ENCODE measurements around the gene MAPK10.

The MAPK10 gene

DNA sequence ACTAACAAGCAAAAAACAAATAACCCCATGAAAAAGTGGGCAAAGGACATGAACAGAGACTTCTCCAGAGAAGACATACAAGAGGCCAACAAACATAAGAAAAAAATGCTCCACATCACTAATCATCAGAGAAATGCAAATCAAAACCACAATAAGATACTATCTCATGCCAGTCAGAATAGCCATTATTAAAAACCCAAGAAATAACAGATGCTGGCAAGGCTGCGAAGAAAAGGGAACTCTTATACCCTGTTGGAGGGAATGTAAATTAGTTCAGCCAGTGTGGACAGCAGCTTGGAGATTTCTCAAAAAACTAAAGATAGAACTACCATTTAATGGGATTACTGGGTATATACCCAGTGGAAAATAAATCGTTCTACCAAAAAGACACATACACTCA is 79.6 kb downstream of the MAPK10 start:
- no peak for DNase-seq (ENCODE audit: insufficient read length, low spot score)
- FAIRE-seq, result no peak

DNA sequence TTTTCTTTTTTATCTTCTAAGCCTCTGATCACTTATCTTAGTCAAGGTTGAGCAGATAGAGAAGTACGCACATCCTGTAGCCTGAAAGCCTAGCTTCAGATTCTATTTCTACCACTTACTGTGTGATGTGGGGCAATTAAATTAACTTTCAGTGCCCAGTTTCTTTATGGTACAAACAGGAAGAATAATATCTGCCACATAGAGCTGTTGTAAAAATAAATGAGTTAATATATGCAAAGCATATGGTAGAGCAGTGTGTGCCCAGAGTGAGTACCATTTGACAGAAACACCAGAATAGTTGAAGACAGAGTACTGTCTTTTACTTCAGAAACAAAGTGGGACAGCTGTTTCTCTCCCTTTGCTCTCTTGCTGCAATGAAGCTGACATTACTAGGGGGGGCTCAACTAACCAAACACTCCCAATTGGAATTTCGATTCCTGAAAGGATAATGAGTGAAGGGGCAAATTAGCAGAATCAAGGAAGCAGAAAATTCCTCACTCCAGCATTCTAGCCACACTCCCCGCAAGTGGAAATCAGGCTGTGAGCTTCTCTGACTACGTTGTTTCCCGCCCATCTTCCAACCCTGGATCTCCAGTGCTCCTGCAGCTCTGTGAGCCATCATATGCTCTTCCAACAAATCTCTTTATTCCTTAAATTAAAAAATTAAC is 80.4 kb downstream of the MAPK10 start:
- FAIRE-seq, result no peak
- no peak for DNase-seq (ENCODE audit: insufficient read length, low spot score)

DNA sequence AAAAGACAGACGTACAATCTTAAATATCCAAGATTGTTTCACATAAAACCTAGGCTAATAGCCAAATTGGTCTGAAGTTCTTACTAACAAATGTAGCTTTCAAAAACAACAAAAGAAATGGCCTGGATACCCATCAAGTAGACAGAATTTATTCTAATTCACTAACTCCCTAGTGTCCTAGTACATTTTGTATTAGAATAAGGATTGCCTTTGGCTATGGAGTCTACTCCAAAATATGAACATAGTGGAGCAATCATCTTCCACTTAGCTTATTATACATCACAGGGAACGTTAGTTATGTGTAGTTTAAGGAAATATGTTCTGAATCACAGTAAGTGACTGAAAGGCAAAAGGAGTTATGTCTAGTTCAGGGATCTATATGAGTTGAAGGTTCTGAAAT is 81.7 kb downstream of the MAPK10 start:
- FAIRE-seq (no peak), DNase-seq (ENCODE audit: insufficient read length, low spot score) (no peak)

DNA sequence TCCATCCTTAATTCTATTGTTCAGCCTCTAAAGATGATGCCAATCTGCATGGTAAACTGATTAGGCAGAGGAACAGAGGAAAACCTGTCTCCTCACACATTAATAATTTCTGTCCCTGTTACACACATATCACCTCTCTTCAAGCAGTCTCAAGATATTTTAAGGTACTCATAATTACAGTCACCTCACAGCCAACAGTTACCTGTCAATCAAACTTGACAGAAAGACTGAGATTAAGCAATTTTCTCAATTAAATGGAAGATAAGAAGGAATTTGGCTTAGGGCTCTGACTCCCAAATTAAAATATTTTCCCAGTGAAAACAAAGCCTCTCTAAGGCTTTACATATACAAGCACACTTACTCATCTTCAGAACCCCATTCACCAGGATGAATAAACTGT is 85.2 kb downstream of the MAPK10 start:
- FAIRE-seq (no peak), DNase-seq (ENCODE audit: insufficient read length, low spot score) (no peak)

GRCh38 chr4:86272669-86273068 is 87.2 kb downstream of the MAPK10 start:
- no peak for FAIRE-seq

DNA sequence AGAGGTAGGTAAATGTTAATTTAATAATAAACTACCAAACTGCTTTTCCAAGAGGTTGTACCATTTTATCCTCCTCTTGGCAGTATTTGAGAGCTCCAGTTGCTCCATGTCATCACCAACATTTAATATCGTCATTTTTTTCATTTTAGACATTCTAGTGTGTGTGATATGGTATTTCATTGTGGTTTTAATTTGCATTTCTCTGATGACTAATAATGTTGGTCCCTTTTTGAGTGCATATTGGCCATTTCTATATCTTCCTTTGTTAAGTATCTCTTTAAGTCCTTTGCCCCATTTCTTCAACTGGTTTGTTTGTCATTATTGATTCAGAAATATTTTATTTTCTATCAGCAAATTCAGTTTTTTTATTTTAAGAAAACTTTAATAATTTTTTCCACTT is 88.8 kb downstream of the MAPK10 start:
- DNase-seq (ENCODE audit: insufficient read length, low spot score) (no peak), FAIRE-seq (no peak)

More at GRCh38 chr4:86272669-86273068, 87.2 kb downstream of the MAPK10 start:
- no peak for DNase-seq (ENCODE audit: insufficient read length, low spot score)

- DNase-seq (ENCODE audit: insufficient read length, low spot score) (no peak), FAIRE-seq (no peak)
These were observed 90.5 kb downstream of the MAPK10 start for GRCh38 chr4:86269354-86269753.

GRCh38 chr4:86264241-86264640 is 95.6 kb downstream of the MAPK10 start:
- DNase-seq (ENCODE audit: insufficient read length, low spot score), result no peak
- no peak for FAIRE-seq

- DNase-seq (ENCODE audit: insufficient read length, low spot score) (no peak), FAIRE-seq (no peak)
These were observed 98.2 kb downstream of the MAPK10 start for GRCh38 chr4:86261636-86262035.

DNA sequence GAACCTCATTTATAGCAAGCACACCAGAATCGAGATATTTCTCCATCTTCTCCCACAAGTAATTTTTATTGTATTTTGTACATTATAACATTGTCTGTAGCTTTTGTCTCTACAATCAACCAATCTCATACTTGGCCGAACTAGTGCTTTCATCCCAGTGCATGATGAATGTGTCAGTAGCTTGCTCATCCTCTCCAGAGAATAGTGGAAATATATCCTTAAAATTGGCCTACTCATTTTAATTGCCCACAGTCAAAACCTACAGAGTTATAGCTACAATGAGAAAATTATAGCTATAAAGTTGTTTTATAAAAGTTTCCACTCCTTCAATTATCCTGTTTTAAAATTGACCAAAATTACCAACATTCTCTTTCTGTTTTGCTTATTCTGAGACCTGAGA is 103.8 kb downstream of the MAPK10 start:
- DNase-seq (ENCODE audit: insufficient read length, low spot score) (no peak), FAIRE-seq (no peak)

GRCh38 chr4:86250619-86251018 is 109.2 kb downstream of the MAPK10 start:
- DNase-seq (ENCODE audit: insufficient read length, low spot score) (no peak), FAIRE-seq (no peak)

DNA sequence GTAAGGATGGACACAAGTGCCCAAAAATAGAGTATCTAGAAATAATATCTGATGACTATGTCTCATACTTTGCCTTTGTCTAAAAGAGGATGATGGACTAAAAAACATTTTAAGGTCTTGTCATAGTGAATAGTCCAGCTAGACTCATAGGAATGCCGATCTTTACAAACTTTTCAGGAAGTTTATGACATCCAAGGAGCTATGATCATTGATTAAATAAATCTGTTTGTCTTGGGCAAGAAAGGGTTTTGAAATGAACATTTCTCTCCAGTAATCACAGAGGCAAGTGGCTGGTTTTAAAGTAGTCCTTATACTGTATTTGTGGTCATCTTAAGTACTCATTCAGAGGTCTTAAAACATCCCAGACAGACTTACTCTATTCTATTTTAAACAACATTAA is 109.8 kb downstream of the MAPK10 start:
- no peak for FAIRE-seq

GRCh38 chr4:86249074-86249473 is 110.8 kb downstream of the MAPK10 start:
- DNase-seq (ENCODE audit: insufficient read length, low spot score) (no peak), FAIRE-seq (no peak)

More for the DNA sequence above, 109.8 kb downstream of the MAPK10 start:
- DNase-seq (ENCODE audit: insufficient read length, low spot score), result no peak

- DNase-seq (ENCODE audit: insufficient read length, low spot score) (no peak), FAIRE-seq (no peak)
These were observed 111.9 kb downstream of the MAPK10 start for GRCh38 chr4:86247906-86248305.

DNA sequence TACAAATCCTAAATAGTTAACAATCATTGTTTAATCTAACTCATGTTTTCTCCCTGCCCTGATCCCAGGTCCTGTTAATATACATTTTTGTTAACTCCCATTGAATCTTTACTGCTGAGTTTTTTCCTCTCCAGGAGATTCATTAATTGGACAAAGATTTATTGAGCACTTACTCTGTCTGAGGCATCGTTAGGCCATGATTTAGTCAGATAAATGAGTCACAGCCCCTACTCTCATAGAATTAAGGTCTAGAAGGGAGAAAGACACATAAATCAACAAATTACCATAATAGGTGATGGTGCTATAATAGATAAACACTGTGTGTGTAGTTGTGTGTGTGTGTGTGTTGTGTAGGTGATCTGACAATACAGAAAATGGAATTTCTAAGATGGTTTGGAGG is 112.5 kb downstream of the MAPK10 start:
- FAIRE-seq (no peak), DNase-seq (ENCODE audit: insufficient read length, low spot score) (no peak)

GRCh38 chr4:86243750-86244149 is 116.1 kb downstream of the MAPK10 start:
- no peak for DNase-seq (ENCODE audit: insufficient read length, low spot score)
- no peak for FAIRE-seq

DNA sequence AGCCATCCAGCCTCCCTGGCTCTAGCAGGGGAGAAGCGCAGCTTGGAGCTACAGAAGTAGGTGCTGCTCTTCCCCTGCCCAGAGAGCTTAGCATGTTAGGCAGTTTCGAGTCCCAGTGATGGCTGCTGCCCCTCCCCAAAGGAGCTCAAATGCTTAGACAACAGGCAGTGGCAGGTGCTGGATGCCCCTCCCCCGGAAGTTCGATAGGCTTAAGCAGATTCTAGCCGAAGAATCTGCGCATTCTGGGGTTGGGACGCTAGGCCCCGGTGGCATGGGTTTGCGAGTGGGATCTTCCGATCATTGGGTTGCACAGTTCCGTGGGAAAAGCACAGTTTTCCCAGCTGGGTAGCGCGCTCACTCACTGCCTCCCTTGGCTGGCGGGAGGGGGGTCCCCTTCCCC is 117.2 kb downstream of the MAPK10 start:
- DNase-seq (ENCODE audit: insufficient read length, low spot score) (no peak), FAIRE-seq (no peak)

- FAIRE-seq (no peak), DNase-seq (ENCODE audit: insufficient read length, low spot score) (no peak)
These were observed 124.3 kb downstream of the MAPK10 start for GRCh38 chr4:86235549-86235948.

DNA sequence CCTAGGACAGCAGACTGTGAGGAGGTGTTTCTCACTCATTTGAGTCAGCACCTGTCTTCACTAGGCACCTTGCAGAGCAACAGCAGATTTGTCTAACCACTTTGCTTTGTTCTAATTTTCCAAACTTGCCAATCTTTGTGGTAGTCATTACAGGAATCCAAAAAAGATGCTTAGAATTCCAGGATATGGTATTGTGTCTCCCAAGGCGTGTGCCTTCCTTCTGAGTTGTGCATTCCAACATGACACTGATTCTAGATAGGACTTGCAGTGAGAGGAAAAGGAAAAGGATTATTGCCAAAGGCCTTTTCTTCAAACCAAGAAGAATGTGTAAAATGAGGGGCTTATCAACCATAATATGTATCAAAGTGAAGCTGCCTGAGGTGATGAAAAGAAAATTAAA is 126.2 kb downstream of the MAPK10 start:
- no peak for DNase-seq (ENCODE audit: insufficient read length, low spot score)
- FAIRE-seq, result no peak

DNA sequence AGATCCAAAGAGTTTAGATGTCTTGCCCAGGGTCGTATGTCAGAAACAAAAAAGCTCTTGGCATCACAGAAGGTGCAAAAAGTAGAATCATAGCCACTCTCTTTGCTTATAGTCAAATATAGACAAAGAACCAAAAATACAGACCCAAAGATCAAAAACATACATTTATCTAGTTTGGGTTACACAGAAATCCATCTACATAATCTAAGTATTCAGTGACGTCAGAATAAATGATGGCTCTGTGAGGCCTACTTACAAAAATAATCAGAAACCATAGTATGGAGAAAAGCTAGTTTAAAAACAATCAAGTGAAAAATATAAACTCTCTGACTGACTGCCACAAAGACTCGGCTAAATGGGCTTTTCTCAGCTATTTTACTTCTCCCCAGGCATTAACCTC is 126.8 kb downstream of the MAPK10 start:
- no peak for DNase-seq (ENCODE audit: insufficient read length, low spot score)
- FAIRE-seq, result no peak

GRCh38 chr4:86223472-86223871 is 136.4 kb downstream of the MAPK10 start:
- FAIRE-seq (no peak), DNase-seq (ENCODE audit: insufficient read length, low spot score) (peak; percentile 4)

- DNase-seq (ENCODE audit: insufficient read length, low spot score) (no peak), FAIRE-seq (no peak)
These were observed 138.9 kb downstream of the MAPK10 start for GRCh38 chr4:86221002-86221401.

DNA sequence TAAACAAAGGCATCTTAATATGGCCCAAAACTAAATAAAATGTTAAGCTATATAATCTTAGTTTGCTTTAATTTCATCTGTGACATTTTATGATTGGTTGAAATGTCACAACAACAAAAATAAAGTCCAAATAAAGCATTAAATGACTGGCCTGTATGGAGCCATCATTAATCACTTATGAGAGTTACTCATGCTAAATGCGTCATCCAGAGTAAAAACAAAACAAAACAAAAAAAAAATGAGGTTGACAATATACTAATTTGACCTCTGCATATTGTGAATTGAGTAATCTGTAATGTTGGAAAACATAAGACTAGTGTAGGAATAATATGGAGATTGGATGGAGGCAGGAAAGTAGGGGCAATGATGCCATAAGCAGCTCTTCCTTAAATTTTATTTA is 139.7 kb downstream of the MAPK10 start:
- DNase-seq (ENCODE audit: insufficient read length, low spot score), result no peak
- FAIRE-seq, result no peak

Data from GM19239 (cell line).